H1 (cell line): ENCODE data around the gene SHISA9.

Experiments
- BCL11A ChIP-seq, 2 experiments: IDR thresholded peaks; one replicate each; pipeline ENCODE4 v1.6.1; 2011; ENCODE audit warnings: low read depth in 2 of 2, low read length in 2 of 2, mild to moderate bottlenecking in 2 of 2
- CHD1 ChIP-seq: IDR thresholded peaks from 2 replicates; pipeline ENCODE4 v1.6.1; 2012; ENCODE audit warnings: low read depth, low read length, improper control_type of control experiment
- EZH2 ChIP-seq: fragments of 200-600 bp; sonication (generic); IDR thresholded peaks from 2 replicates; pipeline ENCODE4 v1.7.1; 2012; ENCODE audit warnings: low read depth, mild to moderate bottlenecking, moderate library complexity, low read length, inconsistent platforms; ENCODE audit not compliant: severe bottlenecking
- POLR2AphosphoS5 ChIP-seq: IDR thresholded peaks from 2 replicates; pipeline ENCODE4 v1.6.1; 2011; ENCODE audit warnings: low read depth, low read length
- SP1 ChIP-seq: IDR thresholded peaks from 2 replicates; pipeline ENCODE4 v1.6.1; 2011; ENCODE audit warnings: low read depth, low read length
- USF2 ChIP-seq: IDR thresholded peaks from 2 replicates; pipeline ENCODE4 v1.6.1; 2011; ENCODE audit warnings: low read length, improper control_type of control experiment
- TF ChIP-seq, protein P1 (sequence below), 3 experiments: IDR thresholded peaks; 1 replicate in 2 of 3; 2 replicates in 1 of 3; pipeline versions ENCODE4 v1.5.1 to v1.6.1; 2011; ENCODE audit warnings: low read length in 3 of 3, mild to moderate bottlenecking in 3 of 3, inconsistent platforms in 2 of 3, low read depth in 1 of 3, moderate library complexity in 1 of 3; ENCODE audit not compliant: insufficient read depth in 1 of 3; ENCODE audit errors: control extremely low read depth in 1 of 3

DNA sequence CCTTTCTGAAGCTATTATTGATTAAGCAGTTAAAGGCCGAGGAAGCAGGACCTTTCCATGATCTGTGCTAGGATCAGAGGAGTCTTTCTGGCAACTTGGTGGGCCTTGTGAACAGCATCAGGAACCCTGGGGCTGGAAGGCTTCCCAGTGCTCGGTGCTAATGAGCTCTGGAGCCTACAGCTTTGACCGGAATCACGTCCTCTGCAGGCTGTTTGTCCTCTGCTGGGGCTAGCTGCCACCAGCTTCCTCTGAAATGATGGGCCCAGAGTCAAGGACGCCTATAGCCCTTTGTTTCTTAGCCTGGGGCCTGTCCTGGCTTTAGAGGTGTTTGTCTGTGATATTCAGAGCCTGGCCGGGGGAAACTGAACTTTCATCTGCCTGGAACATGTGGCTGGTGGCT is 111.6 kb downstream of the SHISA9 start:
- TF ChIP-seq SP1: no peak
- no peak for TF ChIP-seq BCL11A (IDR thresholded peaks at IDR 0.05; ENCODE audit: low read depth in 2 of 2, low read length in 2 of 2)
- no peak for TF ChIP-seq CHD1
- TF ChIP-seq POLR2AphosphoS5: no peak
- TF ChIP-seq, protein P1, sequence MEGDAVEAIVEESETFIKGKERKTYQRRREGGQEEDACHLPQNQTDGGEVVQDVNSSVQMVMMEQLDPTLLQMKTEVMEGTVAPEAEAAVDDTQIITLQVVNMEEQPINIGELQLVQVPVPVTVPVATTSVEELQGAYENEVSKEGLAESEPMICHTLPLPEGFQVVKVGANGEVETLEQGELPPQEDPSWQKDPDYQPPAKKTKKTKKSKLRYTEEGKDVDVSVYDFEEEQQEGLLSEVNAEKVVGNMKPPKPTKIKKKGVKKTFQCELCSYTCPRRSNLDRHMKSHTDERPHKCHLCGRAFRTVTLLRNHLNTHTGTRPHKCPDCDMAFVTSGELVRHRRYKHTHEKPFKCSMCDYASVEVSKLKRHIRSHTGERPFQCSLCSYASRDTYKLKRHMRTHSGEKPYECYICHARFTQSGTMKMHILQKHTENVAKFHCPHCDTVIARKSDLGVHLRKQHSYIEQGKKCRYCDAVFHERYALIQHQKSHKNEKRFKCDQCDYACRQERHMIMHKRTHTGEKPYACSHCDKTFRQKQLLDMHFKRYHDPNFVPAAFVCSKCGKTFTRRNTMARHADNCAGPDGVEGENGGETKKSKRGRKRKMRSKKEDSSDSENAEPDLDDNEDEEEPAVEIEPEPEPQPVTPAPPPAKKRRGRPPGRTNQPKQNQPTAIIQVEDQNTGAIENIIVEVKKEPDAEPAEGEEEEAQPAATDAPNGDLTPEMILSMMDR (IDR thresholded peaks at IDR 0.05; ENCODE audit: control extremely low read depth in 1 of 3, insufficient read depth in 1 of 3, low read depth in 1 of 3, low read length in 3 of 3): no peak
- no peak for TF ChIP-seq EZH2
- TF ChIP-seq USF2: no peak
